HepG2 (cell line): ENCODE data around the gene CAPN13.

ENCODE experiments used
- CREM ChIP-seq, 2 experiments: sonication (generic) in 1 of 2; formaldehyde crosslinking in 1 of 2; IDR thresholded peaks; 2 replicates each; pipeline versions ENCODE4 v1.4.0 to v1.6.1; 2016 to 2020; ENCODE audit warnings: antibody characterized with exemption in 1 of 2, mild to moderate bottlenecking in 1 of 2, missing genetic modification reagents in 1 of 2
- ZNF782 ChIP-seq: sonication (generic); formaldehyde crosslinking; IDR thresholded peaks from 2 replicates; pipeline ENCODE4 v1.4.0; 2020; ENCODE audit warnings: missing genetic modification reagents, mild to moderate bottlenecking, borderline replicate concordance
- TF ChIP-seq, protein P1 (sequence below): sonication (generic); formaldehyde crosslinking; IDR thresholded peaks from 2 replicates; pipeline ENCODE4 v1.5.0; 2020; ENCODE audit warnings: mild to moderate bottlenecking, missing genetic modification reagents, moderate library complexity
- TF ChIP-seq, protein P2 (sequence below): sonication (generic); formaldehyde crosslinking; IDR thresholded peaks from 2 replicates; pipeline ENCODE4 v1.5.1; 2020; ENCODE audit warnings: missing genetic modification reagents, mild to moderate bottlenecking, borderline replicate concordance
- TF ChIP-seq, protein P3 (sequence below): IDR thresholded peaks from 2 replicates; pipeline ENCODE4 v1.6.1; 2016; ENCODE audit warnings: low read depth
- TF ChIP-seq, protein P4 (sequence below): sonication (generic); formaldehyde crosslinking; conservative IDR thresholded peaks from 2 replicates; pipeline ENCODE4 v1.4.0; 2020; ENCODE audit warnings: missing genetic modification reagents

DNA sequence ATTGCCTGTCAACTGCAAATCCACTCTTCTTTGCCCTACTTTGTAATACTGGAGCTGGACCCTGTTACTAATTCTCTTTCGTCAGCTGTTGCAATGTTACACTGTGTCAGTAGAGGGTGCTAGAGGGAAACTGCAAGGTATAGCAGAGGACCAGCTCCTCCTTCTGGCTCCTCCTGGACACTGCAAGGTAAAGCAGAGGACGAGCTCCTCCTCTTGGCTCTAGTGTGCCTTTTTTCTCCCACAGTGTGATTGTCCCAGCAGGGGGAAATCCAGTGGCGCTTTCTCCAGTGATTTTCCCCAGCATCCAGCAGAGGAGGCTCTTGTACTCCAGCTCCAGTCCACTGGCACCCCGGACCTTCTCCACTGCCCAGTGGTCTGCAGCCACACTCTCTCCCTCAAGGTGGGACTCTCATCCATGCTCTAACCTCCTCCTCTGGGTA lies 95.6 kb downstream of the CAPN13 start:
- TF ChIP-seq, protein P1, sequence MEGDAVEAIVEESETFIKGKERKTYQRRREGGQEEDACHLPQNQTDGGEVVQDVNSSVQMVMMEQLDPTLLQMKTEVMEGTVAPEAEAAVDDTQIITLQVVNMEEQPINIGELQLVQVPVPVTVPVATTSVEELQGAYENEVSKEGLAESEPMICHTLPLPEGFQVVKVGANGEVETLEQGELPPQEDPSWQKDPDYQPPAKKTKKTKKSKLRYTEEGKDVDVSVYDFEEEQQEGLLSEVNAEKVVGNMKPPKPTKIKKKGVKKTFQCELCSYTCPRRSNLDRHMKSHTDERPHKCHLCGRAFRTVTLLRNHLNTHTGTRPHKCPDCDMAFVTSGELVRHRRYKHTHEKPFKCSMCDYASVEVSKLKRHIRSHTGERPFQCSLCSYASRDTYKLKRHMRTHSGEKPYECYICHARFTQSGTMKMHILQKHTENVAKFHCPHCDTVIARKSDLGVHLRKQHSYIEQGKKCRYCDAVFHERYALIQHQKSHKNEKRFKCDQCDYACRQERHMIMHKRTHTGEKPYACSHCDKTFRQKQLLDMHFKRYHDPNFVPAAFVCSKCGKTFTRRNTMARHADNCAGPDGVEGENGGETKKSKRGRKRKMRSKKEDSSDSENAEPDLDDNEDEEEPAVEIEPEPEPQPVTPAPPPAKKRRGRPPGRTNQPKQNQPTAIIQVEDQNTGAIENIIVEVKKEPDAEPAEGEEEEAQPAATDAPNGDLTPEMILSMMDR (CRISPR knock-in tag), result peak; percentile 99
- TF ChIP-seq, protein P2, sequence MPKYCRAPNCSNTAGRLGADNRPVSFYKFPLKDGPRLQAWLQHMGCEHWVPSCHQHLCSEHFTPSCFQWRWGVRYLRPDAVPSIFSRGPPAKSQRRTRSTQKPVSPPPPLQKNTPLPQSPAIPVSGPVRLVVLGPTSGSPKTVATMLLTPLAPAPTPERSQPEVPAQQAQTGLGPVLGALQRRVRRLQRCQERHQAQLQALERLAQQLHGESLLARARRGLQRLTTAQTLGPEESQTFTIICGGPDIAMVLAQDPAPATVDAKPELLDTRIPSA (CRISPR knock-in tag), result no peak
- TF ChIP-seq, protein P3, sequence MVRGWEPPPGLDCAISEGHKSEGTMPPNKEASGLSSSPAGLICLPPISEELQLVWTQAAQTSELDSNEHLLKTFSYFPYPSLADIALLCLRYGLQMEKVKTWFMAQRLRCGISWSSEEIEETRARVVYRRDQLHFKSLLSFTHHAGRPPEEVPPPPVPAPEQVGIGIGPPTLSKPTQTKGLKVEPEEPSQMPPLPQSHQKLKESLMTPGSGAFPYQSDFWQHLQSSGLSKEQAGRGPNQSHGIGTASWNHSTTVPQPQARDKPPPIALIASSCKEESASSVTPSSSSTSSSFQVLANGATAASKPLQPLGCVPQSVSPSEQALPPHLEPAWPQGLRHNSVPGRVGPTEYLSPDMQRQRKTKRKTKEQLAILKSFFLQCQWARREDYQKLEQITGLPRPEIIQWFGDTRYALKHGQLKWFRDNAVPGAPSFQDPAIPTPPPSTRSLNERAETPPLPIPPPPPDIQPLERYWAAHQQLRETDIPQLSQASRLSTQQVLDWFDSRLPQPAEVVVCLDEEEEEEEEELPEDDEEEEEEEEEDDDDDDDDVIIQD, result peak; percentile 60; the same call in 1 of the 2 replicates
- TF ChIP-seq, protein P4, sequence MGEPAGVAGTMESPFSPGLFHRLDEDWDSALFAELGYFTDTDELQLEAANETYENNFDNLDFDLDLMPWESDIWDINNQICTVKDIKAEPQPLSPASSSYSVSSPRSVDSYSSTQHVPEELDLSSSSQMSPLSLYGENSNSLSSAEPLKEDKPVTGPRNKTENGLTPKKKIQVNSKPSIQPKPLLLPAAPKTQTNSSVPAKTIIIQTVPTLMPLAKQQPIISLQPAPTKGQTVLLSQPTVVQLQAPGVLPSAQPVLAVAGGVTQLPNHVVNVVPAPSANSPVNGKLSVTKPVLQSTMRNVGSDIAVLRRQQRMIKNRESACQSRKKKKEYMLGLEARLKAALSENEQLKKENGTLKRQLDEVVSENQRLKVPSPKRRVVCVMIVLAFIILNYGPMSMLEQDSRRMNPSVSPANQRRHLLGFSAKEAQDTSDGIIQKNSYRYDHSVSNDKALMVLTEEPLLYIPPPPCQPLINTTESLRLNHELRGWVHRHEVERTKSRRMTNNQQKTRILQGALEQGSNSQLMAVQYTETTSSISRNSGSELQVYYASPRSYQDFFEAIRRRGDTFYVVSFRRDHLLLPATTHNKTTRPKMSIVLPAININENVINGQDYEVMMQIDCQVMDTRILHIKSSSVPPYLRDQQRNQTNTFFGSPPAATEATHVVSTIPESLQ (CRISPR knock-in tag), result no peak
- TF ChIP-seq CREM (IDR thresholded peaks at IDR 0.05) (no peak), CREM (CRISPR knock-in tag; IDR thresholded peaks at IDR 0.05) (no peak), ZNF782 (peak; percentile 29; the same call in 1 of the 2 replicates)
